ENCODE results near the gene RABL6. TPM values are rescaled to one million over a fixed set of nuclear protein-coding genes. Genes with fewer than 3 reads are reported as not detected.
"Not testable (repeated sequence)": the region's sequence is repeated elsewhere in the genome, so short reads cannot be mapped to it uniquely, and the experiment has no call there.

RABL6 gene
- total RNA-seq, 1 donor from 2014 or later = 116 TPM

DNA sequence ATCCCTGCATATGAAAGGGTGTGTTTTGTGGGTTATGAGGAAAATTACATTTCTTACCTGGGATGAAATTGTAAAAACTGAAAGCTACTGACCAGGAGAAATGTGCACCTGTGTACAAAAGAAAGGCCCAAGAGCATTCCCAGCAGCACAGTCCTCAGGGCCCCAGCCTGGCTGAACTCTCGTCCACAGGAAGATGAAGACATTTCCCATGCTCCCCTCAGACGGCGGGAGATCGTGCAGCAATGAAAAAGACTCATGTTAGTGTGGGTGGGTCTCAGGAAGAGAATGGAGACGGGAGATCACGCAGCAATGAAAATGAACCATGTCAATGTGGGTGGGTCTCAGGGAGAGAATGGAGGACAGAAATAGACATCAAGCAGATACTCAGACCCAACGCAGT, 30.8 kb upstream of the RABL6 start:
- intact Hi-C loops (cut with micrococcal nuclease) = no loop called here

DNA sequence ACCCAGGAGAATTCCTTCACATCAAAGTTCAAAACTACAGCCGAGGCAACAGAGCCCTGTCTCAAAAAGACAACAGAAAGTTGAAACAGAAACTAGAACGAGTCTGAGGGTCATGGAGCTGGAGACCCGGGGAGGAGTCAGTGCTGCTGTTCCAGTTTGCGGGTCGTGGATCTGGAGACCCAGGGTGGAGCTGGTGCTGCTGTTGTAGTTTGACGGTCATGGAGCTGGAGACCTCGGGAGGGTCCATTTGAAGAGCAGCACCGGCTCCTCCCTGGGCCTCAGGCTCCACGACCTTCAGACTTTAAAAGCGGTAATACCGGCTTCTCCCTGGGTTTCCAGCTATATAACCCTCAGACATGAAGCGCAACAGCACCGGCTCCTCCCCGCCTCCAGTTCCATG, 30.4 kb upstream of the RABL6 start:
- intact Hi-C loops (cut with micrococcal nuclease) = no loop called here

DNA sequence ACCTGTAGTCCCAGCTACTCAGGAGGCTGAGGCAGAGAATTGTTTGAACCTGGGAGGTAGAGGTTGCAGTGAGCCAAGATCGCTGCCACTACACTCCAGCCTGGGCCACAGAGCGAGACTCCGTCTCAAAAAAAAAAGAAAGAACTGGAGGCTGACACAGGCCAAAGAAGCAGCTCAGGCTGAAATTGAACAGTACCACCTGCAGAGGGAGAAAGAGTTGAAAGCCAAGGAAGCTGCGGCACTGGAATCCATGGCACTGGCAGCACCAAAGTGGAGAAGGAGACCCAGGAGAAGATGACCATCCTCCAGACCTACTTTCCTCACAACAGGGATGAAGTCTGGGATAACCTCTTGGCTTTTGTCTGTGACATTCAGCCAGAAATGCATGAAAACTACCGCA, 27.9 kb upstream of the RABL6 start:
- intact Hi-C loops (cut with micrococcal nuclease) = no loop called here

DNA sequence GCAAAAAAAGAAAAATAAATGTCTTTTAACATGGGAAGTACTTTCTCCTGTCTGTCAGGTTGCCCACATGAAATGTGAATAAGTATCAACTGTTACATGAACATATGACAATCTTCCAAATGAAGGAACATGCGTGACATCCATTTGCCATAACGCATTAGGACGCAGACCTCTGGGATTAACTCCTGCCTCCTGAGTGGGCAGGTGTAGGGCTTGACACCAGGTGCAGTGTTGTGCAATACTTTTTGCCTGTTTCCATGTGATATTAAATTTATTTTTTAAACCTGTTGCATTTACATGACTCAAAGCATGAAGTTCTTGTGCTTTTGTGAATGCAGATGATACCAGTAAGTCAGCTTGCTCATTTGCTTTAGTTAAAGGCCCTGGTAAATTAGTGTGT, 25.3 kb upstream of the RABL6 start:
- intact Hi-C loops (cut with micrococcal nuclease) = no loop called here

- intact Hi-C loops (cut with micrococcal nuclease) = no loop called here
Measured at GRCh38 chr9:136784249-136784996, 23.3 kb upstream of the RABL6 start.

DNA sequence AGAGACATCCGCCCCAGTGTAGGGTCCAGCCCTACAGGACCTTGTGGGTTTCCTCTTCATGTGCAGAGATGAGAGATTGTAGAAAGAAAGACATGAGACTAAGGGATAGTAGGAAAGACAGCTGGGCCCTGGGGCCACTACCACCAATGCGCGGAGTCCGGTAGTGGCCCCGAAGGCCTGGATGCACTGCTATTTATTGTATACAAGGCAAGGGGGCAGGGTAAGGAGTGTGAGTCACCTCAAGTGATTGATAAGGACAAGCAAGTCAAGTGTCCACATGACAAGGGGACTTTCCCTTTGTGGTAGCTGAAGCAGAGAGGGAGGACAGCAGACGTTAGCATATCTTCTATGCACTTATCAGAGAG, 22.8 kb upstream of the RABL6 start:
- intact Hi-C loops (cut with micrococcal nuclease) = no loop called here

GRCh38 chr9:136785565-136786355, 22.0 kb upstream of the RABL6 start:
- intact Hi-C loops (cut with micrococcal nuclease) = not testable (repeated sequence)

- intact Hi-C loops (cut with micrococcal nuclease) = no loop called here
Measured at GRCh38 chr9:136786451-136786850, 21.3 kb upstream of the RABL6 start.

DNA sequence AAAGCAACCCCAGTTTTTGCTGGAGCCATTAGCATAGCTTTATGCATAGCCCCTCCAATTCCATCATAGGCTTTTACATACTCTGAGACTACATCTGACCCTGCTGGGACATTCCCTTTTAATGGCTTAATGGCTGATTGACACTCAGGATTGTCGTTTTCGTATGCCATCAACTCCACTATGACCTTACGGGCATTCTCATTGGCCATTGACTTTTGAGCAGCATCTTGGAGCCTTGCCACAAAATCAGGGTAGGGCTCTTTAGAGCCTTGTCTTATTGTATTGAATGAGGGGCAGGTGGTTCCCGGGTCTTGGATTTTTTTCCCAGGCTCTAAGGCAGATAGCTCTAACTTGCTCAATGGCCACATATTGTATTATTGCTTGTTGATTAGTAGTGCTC, 20.8 kb upstream of the RABL6 start:
- intact Hi-C loops (cut with micrococcal nuclease) = loop anchor here (1.0 kb wide), 1 partner anchor 248 kb away; no protein-coding TSS in a partner anchor

GRCh38 chr9:136787690-136788400, 19.9 kb upstream of the RABL6 start:
- intact Hi-C loops (cut with micrococcal nuclease) = loop anchor here (1.0 kb wide), 1 partner anchor 247 kb away; no protein-coding TSS in a partner anchor

GRCh38 chr9:136788644-136789522, 18.9 kb upstream of the RABL6 start:
- intact Hi-C loops (cut with micrococcal nuclease) = not testable (repeated sequence)

- intact Hi-C loops (cut with micrococcal nuclease) = no loop called here
Measured at GRCh38 chr9:136789523-136789937, 18.2 kb upstream of the RABL6 start.

DNA sequence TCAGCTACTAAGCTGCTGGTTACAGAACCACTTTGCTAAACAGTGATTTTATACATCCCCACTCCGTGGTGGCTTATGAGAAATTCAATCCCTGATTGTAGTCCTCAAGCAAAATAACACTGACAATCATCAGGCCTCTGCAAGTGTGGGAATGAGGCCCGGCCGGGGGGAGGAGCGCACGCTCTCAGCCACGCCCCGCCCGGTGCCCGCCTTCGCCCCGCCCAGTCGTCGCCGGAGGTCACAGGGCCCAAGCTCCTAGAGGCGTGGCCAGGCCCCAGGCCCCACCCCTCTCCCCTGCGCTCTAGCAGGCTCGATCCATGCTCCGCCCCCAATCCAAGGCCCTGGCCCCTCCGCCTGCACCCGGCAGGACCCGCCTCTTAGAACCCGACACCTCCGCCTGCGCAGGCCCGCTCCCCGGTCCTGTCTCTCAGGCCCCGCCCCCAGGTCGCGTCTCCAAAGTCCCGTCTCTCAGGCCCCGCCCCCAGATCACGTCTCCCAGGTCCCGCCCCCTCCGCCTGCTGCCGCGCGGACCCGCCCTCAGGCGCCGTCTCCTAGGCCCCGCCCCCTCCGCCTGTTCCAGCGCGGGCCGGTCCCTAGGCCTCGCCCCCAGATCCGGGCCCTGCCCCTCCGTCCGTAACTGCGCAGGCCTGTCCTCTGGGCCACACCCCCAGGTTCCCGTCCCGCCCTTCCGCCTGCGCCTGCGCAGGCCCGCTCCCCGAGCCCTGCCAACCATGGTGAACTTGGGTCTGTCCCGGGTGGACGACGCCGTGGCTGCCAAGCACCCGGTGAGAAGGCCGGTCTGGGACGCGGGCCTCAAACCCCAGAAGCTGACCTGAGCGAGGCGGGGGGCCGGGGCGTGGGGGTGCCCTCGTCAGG, 16.9 kb upstream of the RABL6 start, which contains the start of gene TMEM141:
Gene TMEM141 (plus strand): TSS at position 705 of the 876 bp plus-strand sequence. CDS start 27 bp downstream, at position 732.
- intact Hi-C loops (cut with micrococcal nuclease) = loop anchor here (1.0 to 5.0 kb wide), 9 partner anchors 9 to 816 kb away; partner anchors contain the start of genes ARRDC1, FBXW5, PAXX and PHPT1

DNA sequence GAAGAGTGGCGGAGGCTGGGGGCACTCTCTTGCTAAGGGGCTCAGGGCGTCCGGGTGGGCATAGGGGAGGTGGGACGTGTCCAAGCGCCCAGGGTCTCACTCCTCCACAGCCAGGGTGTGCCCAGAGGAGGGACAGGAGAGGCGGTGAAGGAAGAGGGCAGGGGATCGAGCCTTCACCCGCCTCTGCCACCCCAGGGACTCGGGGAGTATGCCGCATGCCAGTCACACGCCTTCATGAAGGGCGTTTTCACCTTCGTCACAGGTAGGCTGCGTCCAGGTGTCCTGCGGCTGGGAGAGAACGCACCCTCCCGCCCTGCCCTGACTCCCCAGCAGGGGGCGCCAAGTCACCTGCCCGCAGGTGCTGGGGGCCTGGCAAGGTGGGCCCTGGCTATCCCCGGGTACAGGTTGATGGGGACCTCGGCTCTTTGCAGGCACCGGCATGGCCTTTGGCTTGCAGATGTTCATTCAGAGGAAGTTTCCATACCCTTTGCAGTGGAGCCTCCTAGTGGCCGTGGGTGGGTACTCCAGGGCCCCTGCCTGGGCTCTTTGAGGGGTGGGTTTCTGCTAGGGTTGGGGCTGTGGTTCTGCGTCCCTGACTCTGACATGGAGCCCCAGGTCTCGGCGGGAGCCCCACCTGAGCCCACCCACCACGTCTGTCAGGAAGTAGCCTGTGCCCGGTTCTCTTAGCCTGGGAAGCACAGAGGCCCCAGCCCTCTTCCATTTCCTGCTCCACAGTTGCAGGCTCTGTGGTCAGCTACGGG, 16.1 kb upstream of the RABL6 start:
- intact Hi-C loops (cut with micrococcal nuclease) = loop anchor here (1.0 to 5.0 kb wide), 9 partner anchors 9 to 816 kb away; partner anchors contain the start of genes ARRDC1, FBXW5, PAXX and PHPT1

DNA sequence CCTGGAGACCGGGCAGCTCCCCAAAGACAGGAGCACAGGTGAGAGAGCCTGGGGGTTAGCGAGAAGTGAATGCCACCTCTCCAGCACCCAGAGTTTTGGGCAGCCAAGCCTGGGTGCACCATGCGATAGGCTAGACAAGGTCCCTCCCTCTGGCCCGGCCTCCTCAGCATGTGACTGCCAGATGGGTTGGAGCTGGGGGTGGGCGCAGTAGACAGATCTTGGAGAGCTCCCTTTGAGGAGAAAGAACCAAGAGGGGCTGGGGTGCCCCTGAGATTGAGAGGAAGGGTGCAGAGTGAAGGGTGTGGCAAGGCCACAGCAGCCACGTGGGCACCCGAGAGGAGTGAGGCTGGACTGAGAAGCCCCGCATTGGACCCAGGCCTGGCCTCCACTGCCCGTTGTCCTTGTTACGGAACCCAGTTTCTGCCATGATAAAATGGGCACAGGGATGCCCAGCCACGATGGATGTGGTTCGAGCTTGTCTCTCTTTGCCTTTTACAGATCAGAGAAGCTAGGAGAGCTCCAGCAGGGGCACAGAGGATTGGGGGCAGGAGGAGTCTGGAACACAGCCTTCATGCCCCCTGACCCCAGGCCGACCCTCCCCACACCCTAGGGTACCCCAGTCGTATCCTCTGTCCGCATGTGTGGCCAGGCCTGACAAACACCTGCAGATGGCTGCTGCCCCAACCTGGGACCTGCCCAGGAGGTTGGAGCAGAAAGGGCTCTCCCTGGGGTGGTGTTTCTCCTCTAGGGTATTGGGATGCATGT, 15.2 kb upstream of the RABL6 start:
- intact Hi-C loops (cut with micrococcal nuclease) = loop anchor here (5.0 kb wide), 6 partner anchors 55 to 815 kb away; partner anchors contain the start of genes ARRDC1, FBXW5, PHPT1 and TRAF2

- intact Hi-C loops (cut with micrococcal nuclease) = loop anchor here (5.0 kb wide), 6 partner anchors 54 to 814 kb away; partner anchors contain the start of genes ARRDC1, FBXW5, PHPT1 and TRAF2
Measured at GRCh38 chr9:136793086-136793946, 14.4 kb upstream of the RABL6 start.

All from T-helper 2 cell treated with Interferon-gamma antibody and Interleukin-4, amounts not matched to agents 100 ng/mL and 5 ng/mL, for 36 hours (primary cell).